Mucosa of descending colon (tissue), 3 donors: Measurements from ENCODE around the gene ACADVL. TPM values are rescaled to one million over a fixed set of nuclear protein-coding genes. Genes with fewer than 3 reads are reported as not detected.

Source experiments
- ATAC-seq: fragments of 200-7000 bp; cut with Tn5 transposase; one replicate; pipeline ENCODE4 v1.9.1; 2020; ENCODE audit warnings: mild to moderate bottlenecking, moderate library complexity
- DNase-seq, 3 donors: peaks; one replicate each; pipeline ENCODE4 v3.0.0-alpha.2; 2020
- H3K36me3 ChIP-seq: fragments of 200-600 bp; one replicate; pipeline ENCODE4 v1.8.0; 2021; ENCODE audit warnings: low read depth, mild to moderate bottlenecking
- H3K4me1 ChIP-seq: fragments of 200-600 bp; one replicate; pipeline ENCODE4 v1.8.0; 2021; ENCODE audit warnings: low read depth, mild to moderate bottlenecking
- H3K4me3 ChIP-seq: fragments of 200-600 bp; one replicate; pipeline ENCODE4 v1.8.0; 2021; ENCODE audit warnings: mild to moderate bottlenecking
- H3K9me3 ChIP-seq: fragments of 200-600 bp; one replicate; pipeline ENCODE4 v1.8.0; 2021; ENCODE audit warnings: mild to moderate bottlenecking
- CTCF ChIP-seq: fragments of 200-600 bp; IDR thresholded peaks from one replicate; pipeline ENCODE4 v1.8.0; 2022; ENCODE audit warnings: antibody characterized with exemption, mild to moderate bottlenecking
- intact Hi-C, 2 donors: fragments of 100-400 bp; cut with DNase I in 1 of 2; cut with micrococcal nuclease in 1 of 2; formaldehyde crosslinking; loops; one replicate each; pipeline versions ENCODE4 v1.11.0 to v1.11.1; 2022; cut with DNase I, micrococcal nuclease
- total RNA-seq, 3 donors: library from RNA; stranded (reverse); fragmentation: NEBNext Ultra II Directional in 2 of 3; extraction: Animal tissue kit (Norgen Biotek cat#: 25700) in 2 of 3; gene quantifications; one replicate each; pipeline versions ENCODE4 v1.2.1 to v1.2.4, GENCODE V29; 2021 to 2023
- donor health status: DM: no; HTN: no; CAD: no; lungs with moderate emphysema.
- donor health status: DM: no; HTN: no; CAD: no.
- donor health status: DM: no; HTN: yes; CAD: no.

ACADVL gene
- total RNA-seq, 3 donors from 2014 or later, result 729 to 1,007 (median 804) TPM

GRCh38 chr17:7176107-7176840, 43.5 kb upstream of the ACADVL start:
- intact Hi-C loops, result no loop called here

GRCh38 chr17:7176841-7177190, 42.9 kb upstream of the ACADVL start:
- H3K4me3 ChIP-seq, result no peak overlapping the region
- intact Hi-C loops, result no loop called here
- no peaks in the 10 kb centered on the region for H3K36me3 ChIP-seq
- H3K9me3 ChIP-seq, result no peaks in the 10 kb centered on the region
- no peak for DNase-seq
- TF ChIP-seq CTCF, result no peak
- ATAC-seq, result no peak
- peaks cover 10% of the 10 kb centered on the region for H3K4me1 ChIP-seq

More at GRCh38 chr17:7176107-7176840, 43.5 kb upstream of the ACADVL start:
- no peak for TF ChIP-seq CTCF
- Histone ChIP-seq H3K4me3 (no peak overlapping the region), H3K36me3 (no peaks in the 10 kb centered on the region), H3K4me1 (peaks cover 10% of the 10 kb centered on the region), H3K9me3 (no peaks in the 10 kb centered on the region)
- no peak for ATAC-seq
- DNase-seq, result no peak

- Histone ChIP-seq H3K9me3 (no peaks in the 10 kb centered on the region), H3K4me3 (no peak overlapping the region), H3K4me1 (peaks cover 10% of the 10 kb centered on the region), H3K36me3 (no peaks in the 10 kb centered on the region)
- ATAC-seq (peak; percentile 85), DNase-seq (peak in 2 of 3 donors; percentile 67 to 75)
- intact Hi-C loops, result no loop called here
- TF ChIP-seq CTCF, result peak; percentile 83
Measured at GRCh38 chr17:7177191-7177953, 42.4 kb upstream of the ACADVL start.

GRCh38 chr17:7177954-7178477, 41.7 kb upstream of the ACADVL start:
- intact Hi-C loops, result no loop called here
- H3K4me3 ChIP-seq, result no peak overlapping the region
- H3K36me3 ChIP-seq, result no peaks in the 10 kb centered on the region
- ATAC-seq (peak; percentile 35), DNase-seq (no peak)
- TF ChIP-seq CTCF, result no peak
- H3K4me1 ChIP-seq, result peaks cover 10% of the 10 kb centered on the region
- H3K9me3 ChIP-seq, result no peaks in the 10 kb centered on the region

- Histone ChIP-seq H3K4me1 (peaks cover 10% of the 10 kb centered on the region), H3K9me3 (no peaks in the 10 kb centered on the region), H3K4me3 (no peak overlapping the region), H3K36me3 (no peaks in the 10 kb centered on the region)
- DNase-seq (no peak), ATAC-seq (no peak)
- intact Hi-C loops, result no loop called here
- TF ChIP-seq CTCF, result no peak
Measured at GRCh38 chr17:7178973-7179316, 40.8 kb upstream of the ACADVL start.
